ENCODE results near the gene ARID4B. TPM values are rescaled to one million over a fixed set of nuclear protein-coding genes. Genes with fewer than 3 reads are reported as not detected.

ARID4B gene
- polyA plus RNA-seq, 4 donors, result 10.3 to 26.6 (median 12.6) TPM

- no peaks in the 10 kb centered on the region for H3K36me3 ChIP-seq (ENCODE audit: control insufficient read depth in 3 of 3, insufficient read depth in 2 of 3, low read depth in 1 of 3, low read length in 3 of 3)
- H3K27me3 ChIP-seq (ENCODE audit: control insufficient read depth in 3 of 3, insufficient read depth in 3 of 3, low read length in 3 of 3), result no peaks in the 10 kb centered on the region
- no peaks in the 10 kb centered on the region for H3K9me3 ChIP-seq (ENCODE audit: control insufficient read depth in 2 of 2, insufficient read depth in 1 of 2, low read depth in 1 of 2, low read length in 1 of 2)
- no peak for FAIRE-seq
- DNase-seq, result no peak
- no peak overlapping the region for H3K27ac ChIP-seq (ENCODE audit: low read depth in 1 of 3, low read length in 2 of 3)
- WGBS, 3 donors, result 96 to 99% (median 96%) methylated on average over 11 of the region's 11 CpGs
- peaks cover 0 to 5% (median 0%) of the 10 kb centered on the region in 3 donors for H3K4me1 ChIP-seq (ENCODE audit: control insufficient read depth in 3 of 3, insufficient read depth in 2 of 3, low read depth in 1 of 3, low read length in 2 of 3)
- H3K4me3 ChIP-seq (ENCODE audit: low read depth in 1 of 3, low read length in 3 of 3), result no peak overlapping the region
Observed at GRCh38 chr1:235268379-235269125, 59.4 kb downstream of the ARID4B start.

DNA sequence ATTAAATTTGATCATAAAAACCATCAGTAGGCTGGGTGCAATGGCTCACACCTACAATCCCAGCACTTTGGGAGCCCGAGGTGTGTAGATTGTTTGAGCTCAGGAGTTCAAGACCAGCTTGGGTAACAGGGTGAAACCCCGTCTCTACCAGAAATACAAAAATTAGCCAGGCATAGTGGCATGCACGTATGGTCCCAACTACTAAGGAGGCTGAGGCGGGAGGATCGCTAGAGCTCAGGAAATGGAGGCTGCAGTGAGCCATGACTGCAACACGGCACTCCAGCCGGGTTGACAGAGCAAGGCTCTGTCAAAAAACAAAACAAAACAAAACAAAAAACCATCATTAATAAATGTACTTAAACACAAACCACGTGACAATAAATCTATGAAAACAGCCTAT lies 61.0 kb downstream of the ARID4B start:
- FAIRE-seq (no peak), DNase-seq (no peak)
- no peaks in the 10 kb centered on the region for H3K36me3 ChIP-seq (ENCODE audit: control insufficient read depth in 3 of 3, insufficient read depth in 2 of 3, low read depth in 1 of 3, low read length in 3 of 3)
- no peaks in the 10 kb centered on the region for H3K9me3 ChIP-seq (ENCODE audit: control insufficient read depth in 2 of 2, insufficient read depth in 1 of 2, low read depth in 1 of 2, low read length in 1 of 2)
- no peak overlapping the region for H3K27ac ChIP-seq (ENCODE audit: low read depth in 1 of 3, low read length in 2 of 3)
- no peak overlapping the region for H3K4me3 ChIP-seq (ENCODE audit: low read depth in 1 of 3, low read length in 3 of 3)
- peaks cover 0 to 5% (median 0%) of the 10 kb centered on the region in 3 donors for H3K4me1 ChIP-seq (ENCODE audit: control insufficient read depth in 3 of 3, insufficient read depth in 2 of 3, low read depth in 1 of 3, low read length in 2 of 3)
- 96 to 97% (median 96%) methylated on average over 8 of the region's 8 CpGs for WGBS, 3 donors
- no peaks in the 10 kb centered on the region for H3K27me3 ChIP-seq (ENCODE audit: control insufficient read depth in 3 of 3, insufficient read depth in 3 of 3, low read length in 3 of 3)

DNA sequence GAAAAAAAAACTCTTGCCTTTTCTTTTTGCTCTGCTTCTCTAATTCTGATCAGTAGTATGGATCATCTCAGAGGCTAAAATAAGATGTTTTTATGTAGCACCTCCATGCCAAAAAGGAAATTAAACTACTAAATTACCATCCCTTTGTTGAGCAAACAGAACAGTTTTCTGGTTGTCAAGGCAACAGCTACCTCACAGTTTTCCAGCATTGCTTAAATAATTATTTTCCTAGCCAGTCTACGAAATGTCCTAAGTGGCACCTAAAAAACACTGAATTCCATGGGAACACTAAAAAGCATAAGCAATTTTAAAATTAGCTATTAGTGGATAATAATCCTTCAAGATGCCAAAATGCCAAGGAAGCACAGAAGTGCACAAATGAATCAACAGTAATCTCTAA lies 61.7 kb downstream of the ARID4B start:
- 40 to 84% (median 67%) methylated on average over 1 of the region's 1 CpG for WGBS, 3 donors
- no peaks in the 10 kb centered on the region for H3K9me3 ChIP-seq (ENCODE audit: control insufficient read depth in 2 of 2, insufficient read depth in 1 of 2, low read depth in 1 of 2, low read length in 1 of 2)
- no peaks in the 10 kb centered on the region for H3K27me3 ChIP-seq (ENCODE audit: control insufficient read depth in 3 of 3, insufficient read depth in 3 of 3, low read length in 3 of 3)
- H3K36me3 ChIP-seq (ENCODE audit: control insufficient read depth in 3 of 3, insufficient read depth in 2 of 3, low read depth in 1 of 3, low read length in 3 of 3), result no peaks in the 10 kb centered on the region
- DNase-seq (no peak), FAIRE-seq (no peak)
- H3K27ac ChIP-seq (ENCODE audit: low read depth in 1 of 3, low read length in 2 of 3), result no peak overlapping the region
- peaks cover 0 to 5% (median 0%) of the 10 kb centered on the region in 3 donors for H3K4me1 ChIP-seq (ENCODE audit: control insufficient read depth in 3 of 3, insufficient read depth in 2 of 3, low read depth in 1 of 3, low read length in 2 of 3)
- no peak overlapping the region for H3K4me3 ChIP-seq (ENCODE audit: low read depth in 1 of 3, low read length in 3 of 3)

DNA sequence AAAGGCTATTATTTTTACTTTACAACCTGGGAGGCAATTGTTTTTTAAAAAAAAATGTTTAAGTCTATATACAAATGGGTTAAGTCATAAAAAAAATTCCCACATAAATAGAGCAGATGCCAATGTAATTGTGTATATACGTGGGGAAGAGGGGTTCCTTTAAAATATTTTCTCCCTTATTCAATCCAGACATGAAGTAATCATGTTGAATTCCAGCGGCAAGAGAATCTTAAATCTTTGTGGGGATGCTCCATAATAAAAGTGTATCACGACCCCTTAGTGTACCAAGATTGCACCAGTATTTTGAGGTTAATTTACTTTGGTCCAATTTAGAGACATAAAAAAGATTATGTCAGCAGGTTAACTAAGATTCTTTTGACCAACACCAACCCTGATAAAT lies 62.1 kb downstream of the ARID4B start:
- H3K27me3 ChIP-seq (ENCODE audit: control insufficient read depth in 3 of 3, insufficient read depth in 3 of 3, low read length in 3 of 3), result no peaks in the 10 kb centered on the region
- H3K36me3 ChIP-seq (ENCODE audit: control insufficient read depth in 3 of 3, insufficient read depth in 2 of 3, low read depth in 1 of 3, low read length in 3 of 3), result no peaks in the 10 kb centered on the region
- WGBS, 3 donors, result 66 to 83% (median 70%) methylated on average over 3 of the region's 3 CpGs
- H3K9me3 ChIP-seq (ENCODE audit: control insufficient read depth in 2 of 2, insufficient read depth in 1 of 2, low read depth in 1 of 2, low read length in 1 of 2), result no peaks in the 10 kb centered on the region
- FAIRE-seq, result no peak
- peaks cover 0 to 5% (median 0%) of the 10 kb centered on the region in 3 donors for H3K4me1 ChIP-seq (ENCODE audit: control insufficient read depth in 3 of 3, insufficient read depth in 2 of 3, low read depth in 1 of 3, low read length in 2 of 3)
- H3K4me3 ChIP-seq (ENCODE audit: low read depth in 1 of 3, low read length in 3 of 3), result no peak overlapping the region
- DNase-seq, result no peak
- H3K27ac ChIP-seq (ENCODE audit: low read depth in 1 of 3, low read length in 2 of 3), result no peak overlapping the region

DNA sequence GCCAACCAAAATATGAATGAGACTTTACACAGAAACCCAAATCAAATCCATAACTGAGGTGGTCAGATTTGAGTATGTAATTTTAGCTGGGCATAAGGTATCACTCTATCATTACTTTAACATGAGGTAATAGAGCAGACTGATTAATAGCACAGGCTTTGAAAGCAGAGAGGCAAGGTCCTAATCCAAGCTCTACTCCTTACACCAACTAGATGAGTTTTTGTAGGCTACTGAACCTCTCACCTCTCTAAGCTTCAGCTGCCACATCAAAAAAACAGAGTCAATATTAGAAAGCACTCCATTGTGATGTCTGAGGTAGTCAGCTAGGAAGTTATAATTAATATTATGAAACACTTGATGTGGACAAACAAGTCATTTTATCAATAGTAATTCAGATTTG lies 63.7 kb downstream of the ARID4B start:
- DNase-seq (no peak), FAIRE-seq (no peak)
- Histone ChIP-seq H3K4me3 (ENCODE audit: low read depth in 1 of 3, low read length in 3 of 3) (no peak overlapping the region), H3K9me3 (ENCODE audit: control insufficient read depth in 2 of 2, insufficient read depth in 1 of 2, low read depth in 1 of 2, low read length in 1 of 2) (no peaks in the 10 kb centered on the region), H3K4me1 (ENCODE audit: control insufficient read depth in 3 of 3, insufficient read depth in 2 of 3, low read depth in 1 of 3, low read length in 2 of 3) (peaks cover 0 to 8% (median 0%) of the 10 kb centered on the region in 3 donors), H3K27ac (ENCODE audit: low read depth in 1 of 3, low read length in 2 of 3) (no peak overlapping the region), H3K36me3 (ENCODE audit: control insufficient read depth in 3 of 3, insufficient read depth in 2 of 3, low read depth in 1 of 3, low read length in 3 of 3) (peaks cover 0 to 3% (median under 1%) of the 10 kb centered on the region in 3 donors), H3K27me3 (ENCODE audit: control insufficient read depth in 3 of 3, insufficient read depth in 3 of 3, low read length in 3 of 3) (no peaks in the 10 kb centered on the region)

GRCh38 chr1:235262539-235262938 lies 65.4 kb downstream of the ARID4B start:
- WGBS, 3 donors, result 99 to 100% (median 99%) methylated on average over 3 of the region's 3 CpGs
- no peak overlapping the region for H3K27ac ChIP-seq (ENCODE audit: low read depth in 1 of 3, low read length in 2 of 3)
- DNase-seq (no peak), FAIRE-seq (no peak)
- peaks cover 2 to 8% (median 4%) of the 10 kb centered on the region in 3 donors for H3K36me3 ChIP-seq (ENCODE audit: control insufficient read depth in 3 of 3, insufficient read depth in 2 of 3, low read depth in 1 of 3, low read length in 3 of 3)
- no peaks in the 10 kb centered on the region for H3K27me3 ChIP-seq (ENCODE audit: control insufficient read depth in 3 of 3, insufficient read depth in 3 of 3, low read length in 3 of 3)
- no peaks in the 10 kb centered on the region for H3K9me3 ChIP-seq (ENCODE audit: control insufficient read depth in 2 of 2, insufficient read depth in 1 of 2, low read depth in 1 of 2, low read length in 1 of 2)
- no peak overlapping the region for H3K4me3 ChIP-seq (ENCODE audit: low read depth in 1 of 3, low read length in 3 of 3)
- H3K4me1 ChIP-seq (ENCODE audit: control insufficient read depth in 3 of 3, insufficient read depth in 2 of 3, low read depth in 1 of 3, low read length in 2 of 3), result peaks cover 0 to 9% (median 0%) of the 10 kb centered on the region in 3 donors

DNA sequence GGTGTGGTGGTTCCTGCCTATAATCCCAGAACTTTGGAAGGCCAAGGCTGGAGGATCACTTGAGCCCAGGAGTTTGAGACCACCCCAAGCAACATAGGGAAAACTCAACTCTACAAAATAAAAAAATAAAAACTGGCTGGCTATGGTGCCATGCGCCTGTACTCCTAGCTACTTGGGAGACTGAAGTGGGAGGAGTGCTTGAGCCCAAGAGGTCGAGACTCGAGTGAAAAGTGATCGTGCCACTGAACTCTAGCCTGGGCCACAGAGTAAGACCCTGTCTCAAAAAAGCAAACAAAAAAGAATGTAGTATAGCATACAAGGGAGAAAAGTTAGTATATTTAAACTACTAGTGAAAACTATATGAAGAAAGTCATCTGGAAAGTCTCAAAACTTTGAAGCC lies 66.7 kb downstream of the ARID4B start:
- no peaks in the 10 kb centered on the region for H3K9me3 ChIP-seq (ENCODE audit: control insufficient read depth in 2 of 2, insufficient read depth in 1 of 2, low read depth in 1 of 2, low read length in 1 of 2)
- no peaks in the 10 kb centered on the region for H3K27me3 ChIP-seq (ENCODE audit: control insufficient read depth in 3 of 3, insufficient read depth in 3 of 3, low read length in 3 of 3)
- peaks cover 0 to 6% (median 0%) of the 10 kb centered on the region in 3 donors for H3K4me1 ChIP-seq (ENCODE audit: control insufficient read depth in 3 of 3, insufficient read depth in 2 of 3, low read depth in 1 of 3, low read length in 2 of 3)
- no peak overlapping the region for H3K4me3 ChIP-seq (ENCODE audit: low read depth in 1 of 3, low read length in 3 of 3)
- H3K36me3 ChIP-seq (ENCODE audit: control insufficient read depth in 3 of 3, insufficient read depth in 2 of 3, low read depth in 1 of 3, low read length in 3 of 3), result peaks cover 2 to 11% (median 4%) of the 10 kb centered on the region in 3 donors
- DNase-seq (no peak), FAIRE-seq (no peak)
- WGBS, 3 donors, result 86 to 94% (median 86%) methylated on average over 4 of the region's 4 CpGs
- no peak overlapping the region for H3K27ac ChIP-seq (ENCODE audit: low read depth in 1 of 3, low read length in 2 of 3)

GRCh38 chr1:235259133-235259778 lies 68.7 kb downstream of the ARID4B start:
- no peak for FAIRE-seq
- no peak for DNase-seq
- no peaks in the 10 kb centered on the region for H3K9me3 ChIP-seq (ENCODE audit: control insufficient read depth in 2 of 2, insufficient read depth in 1 of 2, low read depth in 1 of 2, low read length in 1 of 2)
- H3K4me1 ChIP-seq (ENCODE audit: control insufficient read depth in 3 of 3, insufficient read depth in 2 of 3, low read depth in 1 of 3, low read length in 2 of 3), result peaks cover 0 to 4% (median 0%) of the 10 kb centered on the region in 3 donors
- H3K4me3 ChIP-seq (ENCODE audit: low read depth in 1 of 3, low read length in 3 of 3), result no peak overlapping the region
- no peaks in the 10 kb centered on the region for H3K27me3 ChIP-seq (ENCODE audit: control insufficient read depth in 3 of 3, insufficient read depth in 3 of 3, low read length in 3 of 3)
- peak overlapping the region in 1 of 3 donors; percentile 14 for H3K27ac ChIP-seq (ENCODE audit: low read depth in 1 of 3, low read length in 2 of 3)
- WGBS, 3 donors, result 86 to 100% (median 88%) methylated on average over 1 of the region's 1 CpG
- H3K36me3 ChIP-seq (ENCODE audit: control insufficient read depth in 3 of 3, insufficient read depth in 2 of 3, low read depth in 1 of 3, low read length in 3 of 3), result peaks cover 2 to 11% (median 4%) of the 10 kb centered on the region in 3 donors

All from small intestine (tissue), 7 donors.